ENCODE results near the gene STX1A.

Gene STX1A

GRCh38 chr7:73706126-73707044 lies 13.1 kb downstream of the STX1A start:
- no peak for DNase-seq

DNA sequence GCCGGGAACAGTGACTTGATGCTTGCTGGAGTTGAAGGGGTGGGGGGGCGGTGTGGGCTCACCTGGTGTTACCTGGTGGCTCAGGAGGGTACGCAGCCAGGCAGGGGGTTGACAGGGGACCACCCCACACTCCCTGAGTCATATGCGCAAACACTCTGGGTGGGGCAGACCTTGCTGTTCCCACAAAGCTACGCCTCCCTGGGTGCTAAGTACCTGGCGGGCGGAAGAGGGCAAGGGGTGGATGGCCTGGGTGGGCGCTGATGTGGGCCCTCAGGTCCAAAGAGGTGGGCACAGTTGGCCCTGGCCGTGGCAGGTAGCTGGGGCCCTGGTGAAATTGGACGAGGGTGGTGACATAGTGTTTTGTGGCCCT lies 13.9 kb downstream of the STX1A start:
- no peak for DNase-seq

DNA sequence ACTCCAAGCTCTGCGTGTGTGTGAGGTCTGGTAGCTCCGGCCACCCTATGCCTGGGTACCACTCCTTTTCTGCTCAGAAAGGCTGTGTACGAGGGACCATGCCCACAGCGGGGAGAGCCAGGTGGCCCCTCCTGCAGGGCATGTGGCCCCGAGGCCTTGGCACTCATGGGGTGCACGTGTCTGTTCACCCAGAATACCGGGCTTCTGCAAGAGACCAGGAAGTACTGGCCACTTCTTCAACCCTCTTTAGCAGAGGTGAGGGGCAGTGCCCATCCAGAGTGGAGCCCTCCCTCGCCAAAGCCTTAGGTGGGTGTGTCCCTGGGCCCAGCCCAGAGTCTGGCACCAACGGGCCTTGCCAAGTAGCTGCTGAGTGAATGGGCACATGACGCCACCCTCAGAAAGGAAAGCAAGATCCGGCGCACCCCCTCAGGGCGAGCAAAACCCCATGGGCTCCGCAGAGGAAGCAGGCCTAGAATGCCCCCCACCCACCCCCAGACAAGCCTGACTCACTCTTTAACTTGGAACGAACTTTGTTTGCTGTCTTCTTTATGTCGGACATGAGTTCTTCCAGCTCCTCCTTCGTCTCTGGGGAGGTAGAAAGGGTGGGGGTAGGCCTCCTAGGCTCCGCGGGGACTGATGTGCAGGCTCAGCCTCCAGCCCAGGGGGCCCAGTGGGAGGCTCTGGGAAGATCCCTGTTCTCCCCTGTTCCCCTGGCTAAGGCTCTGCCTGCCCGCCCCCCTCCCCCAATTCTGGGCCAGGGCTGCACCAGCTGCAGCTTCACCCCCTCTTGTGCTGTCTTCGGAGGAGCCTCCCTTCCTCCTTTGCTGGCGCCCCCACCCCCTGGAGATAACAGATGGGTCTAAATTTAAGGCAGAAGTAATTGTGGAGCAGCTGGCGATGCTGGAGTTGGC lies 14.6 kb downstream of the STX1A start:
- no peak for DNase-seq

GRCh38 chr7:73703757-73704639 lies 15.5 kb downstream of the STX1A start:
- DNase-seq: peak; percentile 51 to 78 (median 59)

- no peak for DNase-seq
Observed at GRCh38 chr7:73703225-73703624, 16.2 kb downstream of the STX1A start.

- no peak for DNase-seq
Observed at GRCh38 chr7:73702665-73703064, 16.8 kb downstream of the STX1A start.

DNA sequence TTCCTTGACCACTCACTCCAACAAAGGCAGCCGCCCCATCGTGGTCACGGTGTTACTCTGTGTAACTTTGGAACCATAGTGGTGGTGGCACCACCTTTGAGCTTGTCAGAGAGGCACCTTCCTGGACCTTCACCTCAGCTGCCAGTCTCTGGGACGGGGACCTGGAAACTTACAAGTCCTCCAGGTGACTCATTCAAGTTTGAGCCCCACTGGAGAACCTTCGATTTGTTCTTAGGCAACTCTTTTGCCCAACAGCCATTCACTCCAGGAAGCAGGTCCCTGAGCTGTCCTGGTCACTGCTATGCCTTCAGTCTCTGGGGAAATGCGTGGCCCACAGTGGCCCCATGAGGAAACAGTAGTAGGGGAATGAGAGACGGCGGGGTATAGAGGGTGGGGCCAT lies 17.2 kb downstream of the STX1A start:
- DNase-seq: no peak

DNA sequence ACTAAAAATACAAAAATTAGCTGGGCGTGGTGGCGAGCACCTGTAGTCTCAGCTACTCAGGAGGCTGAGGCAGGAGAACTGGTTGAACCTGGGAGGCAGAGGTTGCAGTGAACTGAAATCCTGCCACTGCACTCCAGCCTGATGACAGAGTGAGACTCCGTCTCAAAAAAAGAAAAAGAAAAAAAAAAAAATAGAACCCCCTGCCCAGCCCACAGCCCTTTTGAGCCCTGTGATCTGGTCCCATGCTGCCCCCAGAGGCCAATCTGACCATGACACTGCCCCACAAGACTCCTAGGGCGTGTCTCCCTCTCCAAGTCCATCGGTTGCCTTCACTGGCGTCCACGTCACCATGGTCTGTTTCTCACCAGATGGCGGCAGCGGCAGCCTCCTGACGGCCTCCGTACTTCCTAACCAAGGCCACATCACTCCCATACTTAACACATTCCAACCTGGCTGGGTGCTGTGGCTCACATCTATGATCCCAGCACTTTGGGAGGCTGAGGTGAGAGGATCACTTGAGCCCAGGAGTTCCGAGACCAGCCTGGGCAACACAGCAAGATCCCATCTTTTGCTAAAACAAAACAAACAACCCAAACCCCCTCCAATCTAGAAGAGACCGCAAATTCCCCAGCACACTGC lies 18.0 kb downstream of the STX1A start:
- DNase-seq: peak; percentile 62 to 75 (median 67)

- DNase-seq: no peak
Observed at GRCh38 chr7:73700581-73701134, 18.8 kb downstream of the STX1A start.

DNA sequence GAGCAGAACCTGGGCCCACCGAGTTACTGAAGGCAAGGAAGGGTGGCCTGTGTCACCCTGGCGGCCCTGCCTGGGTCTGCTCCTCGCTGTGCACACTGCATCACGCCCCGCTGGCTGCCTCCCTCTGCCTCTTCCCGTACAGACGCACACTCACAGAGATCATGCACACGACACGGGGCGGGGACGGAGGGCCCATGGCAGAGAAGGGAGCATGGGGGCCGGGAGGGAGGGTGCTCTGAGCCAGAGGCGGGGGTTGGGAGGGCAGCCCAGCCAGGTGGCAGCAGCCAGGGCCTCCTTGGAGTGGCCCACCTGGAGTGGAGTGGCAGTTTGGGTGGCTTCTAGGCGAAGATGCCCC lies 19.4 kb downstream of the STX1A start:
- DNase-seq: no peak

GRCh38 chr7:73699370-73700068 lies 19.9 kb downstream of the STX1A start:
- no peak for DNase-seq

DNA sequence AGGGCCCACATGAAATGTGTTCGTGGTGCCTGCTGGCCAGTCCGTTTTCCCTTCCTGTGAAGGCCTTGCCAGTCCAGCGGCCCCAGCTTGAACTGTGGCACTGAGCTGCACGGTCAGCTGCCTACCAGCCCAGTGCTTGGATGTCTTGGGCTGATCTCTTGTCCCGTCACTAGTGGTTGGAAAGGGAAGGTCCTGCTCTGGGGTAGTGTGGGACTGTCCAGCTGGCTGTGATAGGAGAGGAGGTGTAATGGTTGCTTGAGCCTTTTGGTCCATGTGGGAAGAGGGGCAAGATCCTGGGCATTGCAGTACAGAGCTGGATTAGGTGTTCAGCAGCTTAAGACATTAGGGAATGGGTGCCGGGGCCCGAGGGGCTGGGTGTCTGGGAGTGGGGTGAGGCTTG lies 21.1 kb downstream of the STX1A start:
- no peak for DNase-seq

GRCh38 chr7:73696372-73696771 lies 23.1 kb downstream of the STX1A start:
- DNase-seq: no peak

- no peak for DNase-seq
Observed at GRCh38 chr7:73690646-73691045, 28.8 kb downstream of the STX1A start.

DNA sequence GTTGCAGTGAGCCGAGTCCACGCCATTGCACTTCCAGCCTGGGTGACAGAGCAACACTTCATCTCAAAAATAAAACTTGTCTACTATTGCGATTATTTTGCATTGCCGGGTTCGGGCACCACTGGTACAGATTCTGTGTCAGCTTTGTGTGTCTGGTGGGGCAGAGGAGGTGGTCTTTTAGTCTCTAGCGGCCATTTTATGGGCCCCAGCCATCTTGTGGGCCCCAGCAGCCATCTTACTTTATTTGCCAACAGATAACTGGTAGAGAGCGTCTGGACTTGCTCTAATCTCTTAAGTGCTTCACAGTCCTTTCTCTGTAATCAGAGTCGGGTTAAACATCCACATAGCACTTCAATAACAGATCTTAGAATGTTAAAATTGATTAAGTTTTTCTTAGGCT lies 31.2 kb downstream of the STX1A start:
- DNase-seq: no peak

- no peak for DNase-seq
Observed at GRCh38 chr7:73685311-73685710, 34.2 kb downstream of the STX1A start.

GRCh38 chr7:73683788-73684693 lies 35.4 kb downstream of the STX1A start:
- no peak for DNase-seq

GRCh38 chr7:73683056-73683787 lies 36.2 kb downstream of the STX1A start, which contains the start of the genes BUD23 and DNAJC30:
TSS of gene BUD23 (plus strand) at chr7:73683597. CDS start at chr7:73683626, 29 bp downstream.
TSS of gene DNAJC30 (minus strand) at chr7:73683453. CDS start at chr7:73683423, 30 bp downstream.
- peak; percentile 92 to 99 (median 97) for DNase-seq

GRCh38 chr7:73682745-73683055 lies 36.8 kb downstream of the STX1A start:
- DNase-seq: no peak
